HepG2 (cell line): ENCODE data around the gene FMNL1. TPM values are rescaled to one million over a fixed set of nuclear protein-coding genes. Genes with fewer than 3 reads are reported as not detected.

ENCODE experiments used
- FLYWCH1 ChIP-seq: sonication (generic); formaldehyde crosslinking; IDR thresholded peaks from 2 replicates; pipeline ENCODE4 v1.8.1; 2023; ENCODE audit warnings: mild to moderate bottlenecking, missing genetic modification reagents
- GATAD1 ChIP-seq: IDR thresholded peaks from 2 replicates; pipeline ENCODE4 v1.6.1; 2016; ENCODE audit warnings: missing genetic modification reagents, missing compliant biosample characterization
- HCFC1 ChIP-seq: fragments of 150-350 bp; IDR thresholded peaks from 2 replicates; pipeline ENCODE4 v1.6.1; 2014; ENCODE audit warnings: low read depth, low read length
- HNRNPK ChIP-seq: fragments of 200-400 bp; formaldehyde crosslinking; IDR thresholded peaks from 2 replicates; pipeline ENCODE4 v1.6.1; 2018; ENCODE audit warnings: low read length, low read depth, moderate library complexity, mild to moderate bottlenecking; ENCODE audit not compliant: poor library complexity, severe bottlenecking
- IKZF4 ChIP-seq: sonication (generic); formaldehyde crosslinking; IDR thresholded peaks from 2 replicates; pipeline ENCODE4 v1.5.1; 2020; ENCODE audit warnings: borderline replicate concordance, mild to moderate bottlenecking, low read depth, missing genetic modification reagents; ENCODE audit errors: not compliant biosample characterization
- ISL2 ChIP-seq: sonication (generic); formaldehyde crosslinking; IDR thresholded peaks from 2 replicates; pipeline ENCODE4 v1.5.0; 2020; ENCODE audit warnings: missing genetic modification reagents
- KDM4B ChIP-seq: sonication (generic); formaldehyde crosslinking; IDR thresholded peaks from 2 replicates; pipeline ENCODE4 v1.4.0; 2020; ENCODE audit warnings: missing genetic modification reagents
- MXD4 ChIP-seq: IDR thresholded peaks from 2 replicates; pipeline ENCODE4 v1.6.1; 2016; ENCODE audit warnings: mild to moderate bottlenecking, missing biosample characterization, missing genetic modification reagents
- PCBP2 ChIP-seq: fragments of 200-400 bp; formaldehyde crosslinking; optimal IDR thresholded peaks from 2 replicates; pipeline ENCODE3; 2018; ENCODE audit warnings: low read length, low read depth; ENCODE audit not compliant: poor library complexity, severe bottlenecking
- PLRG1 ChIP-seq: fragments of 450-650 bp; conservative IDR thresholded peaks from 2 replicates; pipeline ENCODE4 v1.6.1; 2016
- RBAK ChIP-seq: sonication (generic); formaldehyde crosslinking; IDR thresholded peaks from 2 replicates; pipeline ENCODE4 v1.5.1; 2020; ENCODE audit warnings: mild to moderate bottlenecking, missing genetic modification reagents
- SETDB1 ChIP-seq: sonication (generic); formaldehyde crosslinking; IDR thresholded peaks from 2 replicates; pipeline ENCODE4 v1.5.1; 2020; ENCODE audit warnings: missing genetic modification reagents, mild to moderate bottlenecking, borderline replicate concordance
- TAF15 ChIP-seq: fragments of 200-400 bp; formaldehyde crosslinking; IDR thresholded peaks from one replicate; pipeline ENCODE4 v1.6.1; 2018; ENCODE audit warnings: mild to moderate bottlenecking, low read depth, low read length; ENCODE audit not compliant: poor library complexity, severe bottlenecking
- ZFP37 ChIP-seq: sonication (generic); formaldehyde crosslinking; IDR thresholded peaks from 2 replicates; pipeline ENCODE4 v1.4.0; 2020; ENCODE audit warnings: missing genetic modification reagents, borderline replicate concordance
- ZNF230 ChIP-seq: sonication (generic); formaldehyde crosslinking; IDR thresholded peaks from 2 replicates; pipeline ENCODE4 v1.4.0; 2020; ENCODE audit warnings: mild to moderate bottlenecking, missing genetic modification reagents
- ZNF235 ChIP-seq: sonication (generic); formaldehyde crosslinking; IDR thresholded peaks from 2 replicates; pipeline ENCODE4 v1.8.1; 2023; ENCODE audit warnings: mild to moderate bottlenecking, missing genetic modification reagents, borderline replicate concordance
- ZNF556 ChIP-seq: sonication (generic); formaldehyde crosslinking; IDR thresholded peaks from 2 replicates; pipeline ENCODE4 v1.4.0; 2020; ENCODE audit warnings: mild to moderate bottlenecking, missing genetic modification reagents, borderline replicate concordance
- ZNF564 ChIP-seq: sonication (generic); formaldehyde crosslinking; IDR thresholded peaks from 2 replicates; pipeline ENCODE4 v1.8.1; 2023; ENCODE audit warnings: mild to moderate bottlenecking, missing genetic modification reagents
- polyA plus RNA-seq, 8 experiments: library from polyadenylated mRNA; depleted of rRNA in 3 of 8; stranded (reverse) in 7 of 8; unstranded in 1 of 8; fragments of >200 nt; fragmentation: Illumina TruSeq in 4 of 8; extraction: Trizol in 4 of 8; gene quantifications; 2 replicates each; pipeline versions ENCODE4 v1.2.1 to v1.2.3, GENCODE V29; 2011 to 2016; ENCODE audit warnings: low read depth in 4 of 8, missing spikeins in 1 of 8, mixed read lengths in 1 of 8; ENCODE audit not compliant: insufficient read depth in 1 of 8
- total RNA-seq, 5 experiments: library from RNA; depleted of rRNA; stranded (reverse); fragments of >200 nt; fragmentation: Illumina TruSeq; extraction: Trizol; gene quantifications; 2 replicates each; pipeline ENCODE4 v1.2.3, GENCODE V29; 2016; ENCODE audit warnings: low read depth in 1 of 5
- TF ChIP-seq, protein P1 (sequence below), 2 experiments: IDR thresholded peaks; 2 replicates each; pipeline ENCODE4 v1.6.1; 2011 to 2012; ENCODE audit warnings: low read length in 2 of 2, borderline replicate concordance in 1 of 2, low read depth in 1 of 2, mild to moderate bottlenecking in 1 of 2, moderate library complexity in 1 of 2
- TF ChIP-seq, protein P2 (sequence below): sonication (generic); formaldehyde crosslinking; IDR thresholded peaks from 2 replicates; pipeline ENCODE4 v1.5.0; 2020; ENCODE audit warnings: mild to moderate bottlenecking, missing genetic modification reagents
- TF ChIP-seq, protein P3 (sequence below): sonication (generic); formaldehyde crosslinking; conservative IDR thresholded peaks from 2 replicates; pipeline ENCODE4 v1.4.0; 2020; ENCODE audit warnings: missing genetic modification reagents
- TF ChIP-seq, protein P4 (sequence below): sonication (generic); formaldehyde crosslinking; IDR thresholded peaks from 2 replicates; pipeline ENCODE4 v1.8.1; 2023; ENCODE audit warnings: missing genetic modification reagents, inconsistent platforms, borderline replicate concordance

The FMNL1 gene
- total and polyA plus RNA-seq, 2 of the 13 experiments (the other 11 are each of a cell fraction or from before 2014, with no cell fraction given): 0.53 to 0.70 TPM

DNA sequence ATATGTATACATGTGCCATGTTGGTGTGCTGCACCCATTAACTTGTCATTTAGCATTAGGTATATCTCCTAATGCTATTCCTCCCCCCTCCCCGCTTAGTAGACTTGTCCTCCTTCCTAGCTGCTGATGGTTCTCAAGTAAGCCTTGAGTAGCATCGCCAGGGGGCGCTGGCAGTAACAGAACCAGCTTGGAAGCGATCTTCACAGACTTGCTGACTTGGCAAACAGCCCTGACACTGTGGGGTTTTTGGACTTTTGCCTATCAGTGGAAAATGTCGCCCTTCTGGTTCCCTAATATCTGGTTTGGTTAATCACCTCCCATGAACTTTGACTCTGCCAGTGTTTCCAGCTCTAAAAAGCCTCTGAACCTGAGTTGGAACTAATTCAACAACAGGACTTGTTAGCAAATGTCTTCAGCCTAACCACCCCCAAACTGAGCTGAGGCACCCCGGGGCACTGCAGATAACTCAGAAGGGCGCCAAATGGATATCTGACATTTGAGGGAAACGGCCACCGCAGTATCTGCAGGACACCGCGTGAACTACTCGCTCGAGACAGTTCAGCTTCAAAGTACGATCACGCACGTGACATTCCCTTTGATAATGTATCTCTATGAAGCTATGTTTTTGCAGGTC is 55.6 kb downstream of the FMNL1 start (continued):
- TF ChIP-seq, protein P1, sequence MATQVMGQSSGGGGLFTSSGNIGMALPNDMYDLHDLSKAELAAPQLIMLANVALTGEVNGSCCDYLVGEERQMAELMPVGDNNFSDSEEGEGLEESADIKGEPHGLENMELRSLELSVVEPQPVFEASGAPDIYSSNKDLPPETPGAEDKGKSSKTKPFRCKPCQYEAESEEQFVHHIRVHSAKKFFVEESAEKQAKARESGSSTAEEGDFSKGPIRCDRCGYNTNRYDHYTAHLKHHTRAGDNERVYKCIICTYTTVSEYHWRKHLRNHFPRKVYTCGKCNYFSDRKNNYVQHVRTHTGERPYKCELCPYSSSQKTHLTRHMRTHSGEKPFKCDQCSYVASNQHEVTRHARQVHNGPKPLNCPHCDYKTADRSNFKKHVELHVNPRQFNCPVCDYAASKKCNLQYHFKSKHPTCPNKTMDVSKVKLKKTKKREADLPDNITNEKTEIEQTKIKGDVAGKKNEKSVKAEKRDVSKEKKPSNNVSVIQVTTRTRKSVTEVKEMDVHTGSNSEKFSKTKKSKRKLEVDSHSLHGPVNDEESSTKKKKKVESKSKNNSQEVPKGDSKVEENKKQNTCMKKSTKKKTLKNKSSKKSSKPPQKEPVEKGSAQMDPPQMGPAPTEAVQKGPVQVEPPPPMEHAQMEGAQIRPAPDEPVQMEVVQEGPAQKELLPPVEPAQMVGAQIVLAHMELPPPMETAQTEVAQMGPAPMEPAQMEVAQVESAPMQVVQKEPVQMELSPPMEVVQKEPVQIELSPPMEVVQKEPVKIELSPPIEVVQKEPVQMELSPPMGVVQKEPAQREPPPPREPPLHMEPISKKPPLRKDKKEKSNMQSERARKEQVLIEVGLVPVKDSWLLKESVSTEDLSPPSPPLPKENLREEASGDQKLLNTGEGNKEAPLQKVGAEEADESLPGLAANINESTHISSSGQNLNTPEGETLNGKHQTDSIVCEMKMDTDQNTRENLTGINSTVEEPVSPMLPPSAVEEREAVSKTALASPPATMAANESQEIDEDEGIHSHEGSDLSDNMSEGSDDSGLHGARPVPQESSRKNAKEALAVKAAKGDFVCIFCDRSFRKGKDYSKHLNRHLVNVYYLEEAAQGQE (IDR thresholded peaks at IDR 0.05; ENCODE audit: borderline replicate concordance in 1 of 2, low read depth in 1 of 2, low read length in 2 of 2): no peak
- TF ChIP-seq GATAD1 (CRISPR knock-in tag) (no peak), PLRG1 (no peak), TAF15 (no peak), ZNF230 (CRISPR knock-in tag) (no peak), SETDB1 (CRISPR knock-in tag) (no peak), ZFP37 (CRISPR knock-in tag) (no peak), PCBP2 (no peak), HCFC1 (no peak), ZNF564 (CRISPR knock-in tag) (no peak), ZNF556 (CRISPR knock-in tag) (no peak), KDM4B (CRISPR knock-in tag) (peak; percentile 63; the same call in 1 of the 2 replicates), ISL2 (CRISPR knock-in tag) (no peak), RBAK (CRISPR knock-in tag) (no peak), IKZF4 (CRISPR knock-in tag) (no peak), HNRNPK (no peak), ZNF235 (CRISPR knock-in tag) (peak; percentile 30; the same call in 1 of the 2 replicates), MXD4 (CRISPR knock-in tag) (no peak), FLYWCH1 (CRISPR knock-in tag) (no peak)
- TF ChIP-seq, protein P2, sequence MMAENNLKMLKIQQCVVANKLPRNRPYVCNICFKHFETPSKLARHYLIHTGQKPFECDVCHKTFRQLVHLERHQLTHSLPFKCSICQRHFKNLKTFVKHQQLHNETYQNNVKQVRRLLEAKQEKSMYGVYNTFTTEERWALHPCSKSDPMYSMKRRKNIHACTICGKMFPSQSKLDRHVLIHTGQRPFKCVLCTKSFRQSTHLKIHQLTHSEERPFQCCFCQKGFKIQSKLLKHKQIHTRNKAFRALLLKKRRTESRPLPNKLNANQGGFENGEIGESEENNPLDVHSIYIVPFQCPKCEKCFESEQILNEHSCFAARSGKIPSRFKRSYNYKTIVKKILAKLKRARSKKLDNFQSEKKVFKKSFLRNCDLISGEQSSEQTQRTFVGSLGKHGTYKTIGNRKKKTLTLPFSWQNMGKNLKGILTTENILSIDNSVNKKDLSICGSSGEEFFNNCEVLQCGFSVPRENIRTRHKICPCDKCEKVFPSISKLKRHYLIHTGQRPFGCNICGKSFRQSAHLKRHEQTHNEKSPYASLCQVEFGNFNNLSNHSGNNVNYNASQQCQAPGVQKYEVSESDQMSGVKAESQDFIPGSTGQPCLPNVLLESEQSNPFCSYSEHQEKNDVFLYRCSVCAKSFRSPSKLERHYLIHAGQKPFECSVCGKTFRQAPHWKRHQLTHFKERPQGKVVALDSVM (CRISPR knock-in tag): no peak
- TF ChIP-seq, protein P3, sequence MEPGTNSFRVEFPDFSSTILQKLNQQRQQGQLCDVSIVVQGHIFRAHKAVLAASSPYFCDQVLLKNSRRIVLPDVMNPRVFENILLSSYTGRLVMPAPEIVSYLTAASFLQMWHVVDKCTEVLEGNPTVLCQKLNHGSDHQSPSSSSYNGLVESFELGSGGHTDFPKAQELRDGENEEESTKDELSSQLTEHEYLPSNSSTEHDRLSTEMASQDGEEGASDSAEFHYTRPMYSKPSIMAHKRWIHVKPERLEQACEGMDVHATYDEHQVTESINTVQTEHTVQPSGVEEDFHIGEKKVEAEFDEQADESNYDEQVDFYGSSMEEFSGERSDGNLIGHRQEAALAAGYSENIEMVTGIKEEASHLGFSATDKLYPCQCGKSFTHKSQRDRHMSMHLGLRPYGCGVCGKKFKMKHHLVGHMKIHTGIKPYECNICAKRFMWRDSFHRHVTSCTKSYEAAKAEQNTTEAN: no peak
- TF ChIP-seq, protein P4, sequence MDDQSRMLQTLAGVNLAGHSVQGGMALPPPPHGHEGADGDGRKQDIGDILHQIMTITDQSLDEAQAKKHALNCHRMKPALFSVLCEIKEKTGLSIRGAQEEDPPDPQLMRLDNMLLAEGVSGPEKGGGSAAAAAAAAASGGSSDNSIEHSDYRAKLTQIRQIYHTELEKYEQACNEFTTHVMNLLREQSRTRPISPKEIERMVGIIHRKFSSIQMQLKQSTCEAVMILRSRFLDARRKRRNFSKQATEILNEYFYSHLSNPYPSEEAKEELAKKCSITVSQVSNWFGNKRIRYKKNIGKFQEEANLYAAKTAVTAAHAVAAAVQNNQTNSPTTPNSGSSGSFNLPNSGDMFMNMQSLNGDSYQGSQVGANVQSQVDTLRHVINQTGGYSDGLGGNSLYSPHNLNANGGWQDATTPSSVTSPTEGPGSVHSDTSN (CRISPR knock-in tag): no peak
